Breast epithelium (tissue), 3 donors: ENCODE data around the gene GULP1.

Source experiments
- POLR2A ChIP-seq: fragments of 450-650 bp; IDR thresholded peaks from one replicate; pipeline ENCODE4 v1.6.1; 2016; ENCODE audit warnings: antibody characterized with exemption, mild to moderate bottlenecking, moderate library complexity
- TF ChIP-seq, protein P1 (sequence below), 3 donors: fragments of 450-650 bp; IDR thresholded peaks; one replicate each; pipeline ENCODE4 v1.5.1; 2016 to 2017; ENCODE audit warnings: antibody characterized with exemption in 3 of 3, mild to moderate bottlenecking in 3 of 3, moderate library complexity in 3 of 3

DNA sequence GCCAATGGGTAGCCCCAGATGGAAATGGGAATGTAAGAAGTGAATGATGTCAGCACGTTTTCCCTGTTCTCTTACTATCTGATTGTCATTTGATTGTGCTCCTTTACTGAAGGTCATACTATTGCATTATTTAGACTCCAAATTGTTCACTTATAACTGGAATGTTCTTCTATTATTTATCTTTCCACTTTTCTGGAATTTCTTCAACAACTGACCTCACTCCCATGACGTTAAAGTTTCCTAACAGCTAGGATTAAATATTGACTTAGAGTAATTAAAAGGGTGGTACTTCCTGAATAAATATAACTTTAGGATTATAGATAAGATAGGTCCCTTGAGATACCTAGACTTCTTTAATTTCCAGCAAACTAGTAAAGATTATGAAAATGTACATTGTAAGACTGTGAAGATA, 10.9 kb upstream of the GULP1 start:
- TF ChIP-seq, protein P1, sequence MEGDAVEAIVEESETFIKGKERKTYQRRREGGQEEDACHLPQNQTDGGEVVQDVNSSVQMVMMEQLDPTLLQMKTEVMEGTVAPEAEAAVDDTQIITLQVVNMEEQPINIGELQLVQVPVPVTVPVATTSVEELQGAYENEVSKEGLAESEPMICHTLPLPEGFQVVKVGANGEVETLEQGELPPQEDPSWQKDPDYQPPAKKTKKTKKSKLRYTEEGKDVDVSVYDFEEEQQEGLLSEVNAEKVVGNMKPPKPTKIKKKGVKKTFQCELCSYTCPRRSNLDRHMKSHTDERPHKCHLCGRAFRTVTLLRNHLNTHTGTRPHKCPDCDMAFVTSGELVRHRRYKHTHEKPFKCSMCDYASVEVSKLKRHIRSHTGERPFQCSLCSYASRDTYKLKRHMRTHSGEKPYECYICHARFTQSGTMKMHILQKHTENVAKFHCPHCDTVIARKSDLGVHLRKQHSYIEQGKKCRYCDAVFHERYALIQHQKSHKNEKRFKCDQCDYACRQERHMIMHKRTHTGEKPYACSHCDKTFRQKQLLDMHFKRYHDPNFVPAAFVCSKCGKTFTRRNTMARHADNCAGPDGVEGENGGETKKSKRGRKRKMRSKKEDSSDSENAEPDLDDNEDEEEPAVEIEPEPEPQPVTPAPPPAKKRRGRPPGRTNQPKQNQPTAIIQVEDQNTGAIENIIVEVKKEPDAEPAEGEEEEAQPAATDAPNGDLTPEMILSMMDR (IDR thresholded peaks at IDR 0.05), result no peak
- no peak for TF ChIP-seq POLR2A
